ENCODE measurements around the gene FLT3. TPM values are rescaled to one million over a fixed set of nuclear protein-coding genes. Genes with fewer than 3 reads are reported as not detected.

The FLT3 gene
- total RNA-seq, 4 donors from 2014 or later: 0.06 to 1.8 (median 0.53) TPM

GRCh38 chr13:27970382-27971235 is 129.8 kb downstream of the FLT3 start:
- H3K36me3 ChIP-seq: no peaks in the 10 kb centered on the region
- intact Hi-C loops (cut with DNase I): no loop called here
- peaks cover 8 to 46% (median 37%) of the 10 kb centered on the region in 4 donors for H3K4me1 ChIP-seq
- no peaks in the 10 kb centered on the region for H3K9me3 ChIP-seq
- no peak for DNase-seq (ENCODE audit: extremely low spot score)
- no peak overlapping the region for H3K4me3 ChIP-seq
- TF ChIP-seq, protein P1, sequence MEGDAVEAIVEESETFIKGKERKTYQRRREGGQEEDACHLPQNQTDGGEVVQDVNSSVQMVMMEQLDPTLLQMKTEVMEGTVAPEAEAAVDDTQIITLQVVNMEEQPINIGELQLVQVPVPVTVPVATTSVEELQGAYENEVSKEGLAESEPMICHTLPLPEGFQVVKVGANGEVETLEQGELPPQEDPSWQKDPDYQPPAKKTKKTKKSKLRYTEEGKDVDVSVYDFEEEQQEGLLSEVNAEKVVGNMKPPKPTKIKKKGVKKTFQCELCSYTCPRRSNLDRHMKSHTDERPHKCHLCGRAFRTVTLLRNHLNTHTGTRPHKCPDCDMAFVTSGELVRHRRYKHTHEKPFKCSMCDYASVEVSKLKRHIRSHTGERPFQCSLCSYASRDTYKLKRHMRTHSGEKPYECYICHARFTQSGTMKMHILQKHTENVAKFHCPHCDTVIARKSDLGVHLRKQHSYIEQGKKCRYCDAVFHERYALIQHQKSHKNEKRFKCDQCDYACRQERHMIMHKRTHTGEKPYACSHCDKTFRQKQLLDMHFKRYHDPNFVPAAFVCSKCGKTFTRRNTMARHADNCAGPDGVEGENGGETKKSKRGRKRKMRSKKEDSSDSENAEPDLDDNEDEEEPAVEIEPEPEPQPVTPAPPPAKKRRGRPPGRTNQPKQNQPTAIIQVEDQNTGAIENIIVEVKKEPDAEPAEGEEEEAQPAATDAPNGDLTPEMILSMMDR (IDR thresholded peaks at IDR 0.05): no peak
- TF ChIP-seq POLR2A (IDR thresholded peaks at IDR 0.05; ENCODE audit: low read depth) (no peak), POLR2AphosphoS5 (IDR thresholded peaks at IDR 0.05) (no peak), EP300 (IDR thresholded peaks at IDR 0.05) (no peak)
- H3K27ac ChIP-seq (replicated peaks in 1 of 4): no peak overlapping the region
- 9% methylated on average over 18 of the region's 53 CpGs for WGBS
- H3K27me3 ChIP-seq: peaks cover 0 to 100% (median 65%) of the 10 kb centered on the region in 4 donors

DNA sequence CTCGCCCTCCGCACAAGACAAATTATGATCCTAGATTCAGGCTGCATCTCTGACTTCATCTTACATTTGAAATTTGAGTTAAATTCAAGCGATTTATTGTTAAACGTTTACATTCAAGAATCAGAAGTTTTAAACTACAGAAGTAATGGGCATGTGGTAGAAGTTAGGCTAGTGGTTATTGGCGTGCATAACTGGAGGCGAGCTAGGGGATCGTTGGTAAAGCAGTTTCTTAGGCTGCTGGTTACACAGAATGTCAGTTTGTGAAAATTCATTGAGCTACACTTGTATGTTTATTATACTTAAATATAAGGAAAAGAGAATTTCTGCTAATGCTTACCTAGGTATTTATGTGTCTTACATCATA is 130.5 kb downstream of the FLT3 start:
- H3K36me3 ChIP-seq: no peaks in the 10 kb centered on the region
- no peak for DNase-seq (ENCODE audit: extremely low spot score)
- H3K9me3 ChIP-seq: no peaks in the 10 kb centered on the region
- H3K4me1 ChIP-seq: peaks cover 7 to 43% (median 35%) of the 10 kb centered on the region in 4 donors
- no peak overlapping the region for H3K4me3 ChIP-seq
- 15% methylated on average over 7 of the region's 7 CpGs for WGBS
- peaks cover 0 to 100% (median 67%) of the 10 kb centered on the region in 4 donors for H3K27me3 ChIP-seq
- intact Hi-C loops (cut with DNase I): no loop called here
- H3K27ac ChIP-seq (replicated peaks in 1 of 4): no peak overlapping the region
- TF ChIP-seq EP300 (IDR thresholded peaks at IDR 0.05) (no peak), POLR2A (IDR thresholded peaks at IDR 0.05; ENCODE audit: low read depth) (no peak), POLR2AphosphoS5 (IDR thresholded peaks at IDR 0.05) (no peak)
- TF ChIP-seq, protein P1 (IDR thresholded peaks at IDR 0.05): no peak

- WGBS: 3% methylated on average over 29 of the region's 34 CpGs
- intact Hi-C loops (cut with DNase I): no loop called here
- H3K27me3 ChIP-seq: peaks cover 0 to 100% (median 70%) of the 10 kb centered on the region in 4 donors
Measured at GRCh38 chr13:27969082-27969865, 131.1 kb downstream of the FLT3 start, which contains the start of gene CDX2. Gene CDX2 (minus strand): TSS chr13:27969315. CDS start chr13:27969006, 309 bp downstream.

DNA sequence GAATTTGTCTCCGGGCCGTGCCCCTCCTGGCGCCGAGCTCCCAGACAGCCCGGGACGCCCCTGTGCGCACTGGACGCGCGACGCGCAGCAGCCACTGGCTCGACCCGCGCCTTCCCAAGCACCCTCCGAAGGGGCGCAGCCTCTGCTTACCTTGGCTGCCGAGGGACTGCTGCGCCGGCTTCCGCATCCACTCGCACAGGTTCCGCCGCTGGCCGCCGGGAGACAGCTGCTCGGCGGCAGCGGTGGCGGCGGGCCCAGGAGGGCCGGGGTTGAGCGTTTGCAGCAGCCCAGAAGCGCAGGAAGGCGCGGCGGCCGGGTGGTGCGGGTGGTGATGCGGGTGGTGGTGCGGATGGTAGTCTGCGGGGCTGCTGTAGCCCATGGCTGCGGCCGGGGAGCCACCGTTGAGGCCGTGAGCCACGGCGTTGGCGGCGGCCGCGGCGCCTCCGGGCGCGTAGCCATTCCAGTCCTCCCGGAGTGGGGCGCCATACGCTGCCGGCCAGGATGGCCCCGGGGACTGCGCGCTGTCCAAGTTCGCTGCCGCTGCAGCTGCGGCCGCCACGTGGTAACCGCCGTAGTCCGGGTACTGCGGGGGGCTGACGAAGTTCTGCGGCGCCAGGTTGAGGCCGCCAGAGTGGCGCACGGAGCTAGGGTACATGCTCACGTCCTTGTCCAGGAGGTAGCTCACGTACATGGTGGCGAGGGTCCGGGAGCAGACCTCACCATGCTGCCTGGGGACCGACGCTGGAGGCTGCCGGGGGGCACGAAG is 131.9 kb downstream of the FLT3 start:
- TF ChIP-seq, protein P1 (IDR thresholded peaks at IDR 0.05): no peak
- TF ChIP-seq EP300 (IDR thresholded peaks at IDR 0.05) (no peak), POLR2AphosphoS5 (IDR thresholded peaks at IDR 0.05) (no peak), POLR2A (IDR thresholded peaks at IDR 0.05; ENCODE audit: low read depth) (no peak)
- DNase-seq (ENCODE audit: extremely low spot score): no peak
- H3K36me3 ChIP-seq: no peaks in the 10 kb centered on the region
- H3K9me3 ChIP-seq: no peaks in the 10 kb centered on the region
- no peak overlapping the region for H3K4me3 ChIP-seq
- 0% methylated on average over 1 of the region's 86 CpGs for WGBS
- peaks cover 7 to 43% (median 35%) of the 10 kb centered on the region in 4 donors for H3K4me1 ChIP-seq
- no peak overlapping the region for H3K27ac ChIP-seq (replicated peaks in 1 of 4)
- intact Hi-C loops (cut with DNase I): no loop called here
- peaks cover 0 to 98% (median 73%) of the 10 kb centered on the region in 4 donors for H3K27me3 ChIP-seq

More at GRCh38 chr13:27969082-27969865, 131.1 kb downstream of the FLT3 start, which contains the start of gene CDX2:
- no peaks in the 10 kb centered on the region for H3K9me3 ChIP-seq
- no peaks in the 10 kb centered on the region for H3K36me3 ChIP-seq
- TF ChIP-seq, protein P1 (IDR thresholded peaks at IDR 0.05): no peak
- TF ChIP-seq POLR2A (IDR thresholded peaks at IDR 0.05; ENCODE audit: low read depth) (no peak), EP300 (IDR thresholded peaks at IDR 0.05) (no peak), POLR2AphosphoS5 (IDR thresholded peaks at IDR 0.05) (no peak)
- H3K27ac ChIP-seq (replicated peaks in 1 of 4): no peak within 1 kb of the TSS
- DNase-seq (ENCODE audit: extremely low spot score): no peak
- no peak within 1 kb of the TSS for H3K4me3 ChIP-seq
- peaks cover 7 to 43% (median 35%) of the 10 kb centered on the region in 4 donors for H3K4me1 ChIP-seq

Measured in esophagus muscularis mucosa (tissue), 4 donors.